ENCODE measurements around the gene CD53.
"Not testable (repeated sequence)": the region's sequence is repeated elsewhere in the genome, so short reads cannot be mapped to it uniquely, and the experiment has no call there.

Gene CD53

DNA sequence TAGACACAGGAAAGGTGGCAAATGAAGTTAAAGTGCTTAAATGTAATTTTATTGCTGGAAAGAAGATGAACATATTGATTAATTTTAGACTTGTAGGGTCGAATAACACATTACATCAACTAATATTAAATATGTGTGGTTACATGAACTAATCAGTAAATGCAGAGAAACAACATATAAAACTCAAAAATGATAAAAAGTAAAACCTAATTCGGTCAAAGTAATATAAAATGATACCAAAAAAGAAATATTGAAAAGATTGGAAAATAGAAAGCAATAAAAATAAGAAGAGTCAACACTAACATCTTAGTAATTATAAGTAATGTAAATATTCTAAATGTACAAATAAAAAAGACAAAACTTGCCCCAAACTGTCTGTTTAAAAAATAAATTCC, 43.3 kb downstream of the CD53 start:
- no peak for DNase-seq (ENCODE audit: low spot score)

GRCh38 chr1:110916669-110917306, 43.8 kb downstream of the CD53 start:
- no peak for DNase-seq (ENCODE audit: low spot score)

DNA sequence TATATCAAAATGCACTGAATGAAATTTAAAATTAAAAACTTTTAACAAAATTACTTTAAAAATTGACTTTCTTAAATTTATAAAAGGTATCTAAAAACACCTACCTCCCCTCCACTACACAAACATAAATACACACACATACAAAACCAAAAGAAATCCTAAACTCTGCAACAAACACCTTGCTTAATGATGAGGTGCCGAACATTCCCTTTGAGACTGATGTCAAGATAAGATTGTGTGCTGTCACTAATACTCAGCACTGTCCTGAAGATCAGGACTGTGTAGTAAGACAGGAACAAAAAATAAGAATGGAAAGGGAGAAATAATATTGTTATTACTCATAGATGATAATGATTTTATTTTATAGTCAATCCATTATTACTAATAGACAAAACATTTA, 45.1 kb downstream of the CD53 start:
- no peak for DNase-seq (ENCODE audit: low spot score)

DNA sequence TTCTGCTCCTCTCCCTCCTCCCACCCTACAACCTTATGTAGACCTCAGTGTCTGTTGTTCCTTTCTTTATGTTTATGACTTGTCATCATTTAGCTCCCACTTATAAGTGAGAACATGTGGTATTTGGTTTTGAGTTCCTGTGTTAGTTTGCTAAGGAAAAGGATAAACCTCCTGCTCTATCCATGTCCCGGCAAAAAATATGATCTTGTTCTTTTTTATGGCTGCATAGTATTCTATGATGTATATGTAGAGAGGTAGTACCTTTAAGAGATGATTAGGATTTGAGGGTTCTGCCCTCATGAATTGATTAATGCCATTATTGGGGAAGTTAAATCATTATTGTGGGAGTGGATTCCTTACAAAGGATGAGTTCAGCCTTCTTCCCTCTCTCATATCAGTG, 49.0 kb downstream of the CD53 start:
- DNase-seq (ENCODE audit: low spot score) = no peak

GRCh38 chr1:110927484-110928075, 54.6 kb downstream of the CD53 start:
- peak; percentile 13 for DNase-seq (ENCODE audit: low spot score)

GRCh38 chr1:110928191-110928590, 55.2 kb downstream of the CD53 start:
- DNase-seq (ENCODE audit: low spot score) = no peak

GRCh38 chr1:110928904-110929303, 56.0 kb downstream of the CD53 start:
- no peak for DNase-seq (ENCODE audit: low spot score)

DNA sequence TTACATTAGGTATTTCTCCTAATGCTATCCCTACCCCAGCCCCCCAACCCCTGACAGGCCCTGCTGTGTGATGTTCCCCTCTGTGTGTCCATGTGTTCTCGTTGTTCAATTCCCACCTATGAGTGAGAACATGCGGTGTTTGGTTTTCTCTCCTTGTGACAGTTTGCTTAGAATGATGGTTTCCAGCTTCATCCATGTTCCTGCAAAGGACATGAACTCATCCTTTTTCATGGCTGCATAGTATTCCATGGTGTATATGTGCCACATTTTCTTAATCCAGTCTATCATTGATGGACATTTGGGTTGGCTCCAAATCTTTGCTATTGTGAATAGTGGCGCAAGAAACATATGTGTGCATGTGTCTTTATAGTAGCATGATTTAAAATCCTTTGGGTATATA, 58.1 kb downstream of the CD53 start:
- not testable (repeated sequence) for DNase-seq (ENCODE audit: low spot score)

DNA sequence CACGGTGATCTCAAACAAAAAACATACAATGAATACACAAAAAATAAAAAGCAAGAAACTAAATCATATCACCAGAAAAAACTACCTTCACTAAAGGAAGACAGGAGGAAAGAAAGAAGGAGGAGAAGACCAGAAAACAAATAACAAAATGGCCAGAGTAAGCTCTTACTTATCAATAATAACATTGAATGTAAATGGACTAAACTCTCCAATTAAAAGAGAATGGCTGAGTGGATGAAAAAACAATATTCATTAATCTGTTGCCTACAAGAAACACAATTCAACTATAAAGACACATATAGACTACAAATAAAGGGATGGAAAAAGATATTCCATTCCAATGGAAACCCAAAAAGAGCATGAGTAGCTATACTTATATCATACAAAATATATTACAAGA, 63.6 kb downstream of the CD53 start:
- DNase-seq (ENCODE audit: low spot score) = no peak

DNA sequence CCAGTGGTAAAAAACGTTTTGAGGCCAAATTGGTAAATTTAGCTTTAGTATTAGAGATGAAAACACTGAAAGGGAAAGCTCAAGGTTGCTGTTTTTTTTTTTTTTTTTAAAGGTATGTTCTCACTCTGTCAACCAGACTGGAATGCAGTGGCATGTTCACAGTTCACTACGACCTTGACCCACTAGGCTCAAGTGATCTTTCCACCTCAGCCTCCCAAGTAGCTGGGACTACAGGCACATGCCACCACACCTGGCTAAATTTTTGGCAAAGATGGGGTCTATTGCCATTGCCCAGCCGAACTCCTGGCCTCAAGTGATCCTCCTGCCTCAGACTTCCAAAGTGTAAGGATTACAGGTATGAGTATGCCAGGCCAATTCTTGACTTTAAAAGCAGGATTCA, 71.9 kb downstream of the CD53 start:
- DNase-seq (ENCODE audit: low spot score) = no peak

GRCh38 chr1:110945626-110946025, 72.7 kb downstream of the CD53 start:
- no peak for DNase-seq (ENCODE audit: low spot score)

DNA sequence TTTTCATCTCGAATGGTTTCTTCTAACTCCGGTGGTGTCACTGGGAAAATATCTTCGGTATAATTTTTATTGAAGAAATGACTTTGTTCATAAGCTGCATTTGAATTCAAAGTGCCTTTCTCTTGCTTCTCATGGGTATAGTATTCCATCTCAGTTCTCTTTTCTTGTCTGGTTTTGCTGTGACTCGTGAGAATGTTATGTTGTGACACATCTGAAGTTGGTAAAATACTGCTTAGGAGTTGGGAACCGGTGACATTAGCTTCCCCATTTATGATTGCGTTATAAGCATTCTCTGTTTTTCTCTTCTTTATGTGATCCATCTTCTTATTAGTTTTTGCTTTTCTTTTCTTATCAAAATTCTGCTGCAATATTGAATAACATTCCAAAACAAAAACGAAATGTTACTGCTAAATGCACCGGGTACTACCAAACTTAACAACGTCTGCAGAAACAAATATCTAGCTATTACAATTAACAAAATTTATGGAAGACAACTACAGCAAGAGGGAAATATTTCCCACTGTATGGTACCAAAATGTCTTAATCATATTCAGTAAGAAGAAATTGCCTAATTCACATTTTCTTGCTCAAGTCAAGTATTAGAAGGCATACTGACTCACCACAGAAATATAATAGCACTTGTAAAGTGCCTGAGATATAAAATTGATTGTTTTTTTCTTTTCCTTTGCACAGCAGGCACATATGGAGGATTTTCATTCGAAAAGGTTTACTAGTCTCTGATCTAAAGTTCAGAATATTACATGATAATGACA, 75.3 kb downstream of the CD53 start:
- DNase-seq (ENCODE audit: low spot score) = no peak

Data from iPS-NIHi11 (cell line).